Measurements from ENCODE around the gene SCAF11. TPM values are rescaled to one million over a fixed set of nuclear protein-coding genes. Genes with fewer than 3 reads are reported as not detected.

The SCAF11 gene
- total RNA-seq, 1 donor from 2014 or later = 107 TPM

GRCh38 chr12:45962553-45963325 lies 27.6 kb downstream of the SCAF11 start:
- Mint-ChIP-seq H3K4me1 (ENCODE audit: unreplicated experiment) (peaks cover 7% of the 10 kb centered on the region), H3K36me3 (peaks cover 40% of the 10 kb centered on the region), H3K9me3 (peaks cover 5% of the 10 kb centered on the region), H3K4me3 (no peak overlapping the region), H3K27ac (no peak overlapping the region), H3K27me3 (no peaks in the 10 kb centered on the region)
- no peak for DNase-seq (ENCODE audit: extremely low spot score, unreplicated experiment)
- TF ChIP-seq CTCF (conservative IDR thresholded peaks at IDR 0.05) = no peak

GRCh38 chr12:45959728-45960127 lies 30.6 kb downstream of the SCAF11 start:
- Mint-ChIP-seq H3K36me3 (peaks cover 41% of the 10 kb centered on the region), H3K27ac (no peak overlapping the region), H3K4me1 (ENCODE audit: unreplicated experiment) (no peaks in the 10 kb centered on the region), H3K27me3 (no peaks in the 10 kb centered on the region), H3K4me3 (no peak overlapping the region), H3K9me3 (peaks cover 5% of the 10 kb centered on the region)
- no peak for DNase-seq (ENCODE audit: extremely low spot score, unreplicated experiment)
- no peak for TF ChIP-seq CTCF (conservative IDR thresholded peaks at IDR 0.05)

GRCh38 chr12:45959025-45959424 lies 31.3 kb downstream of the SCAF11 start:
- no peaks in the 10 kb centered on the region for H3K27me3 Mint-ChIP-seq
- no peak overlapping the region for H3K27ac Mint-ChIP-seq

GRCh38 chr12:45948546-45948945 lies 41.8 kb downstream of the SCAF11 start:
- Mint-ChIP-seq H3K4me1 (ENCODE audit: unreplicated experiment) (peaks cover 4% of the 10 kb centered on the region), H3K9me3 (no peaks in the 10 kb centered on the region), H3K36me3 (peaks cover 24% of the 10 kb centered on the region), H3K4me3 (no peak overlapping the region), H3K27me3 (no peaks in the 10 kb centered on the region), H3K27ac (no peak overlapping the region)
- no peak for DNase-seq (ENCODE audit: extremely low spot score, unreplicated experiment)
- TF ChIP-seq CTCF (conservative IDR thresholded peaks at IDR 0.05) = no peak

More at GRCh38 chr12:45959025-45959424, 31.3 kb downstream of the SCAF11 start:
- Mint-ChIP-seq H3K4me3 (no peak overlapping the region), H3K9me3 (peaks cover 5% of the 10 kb centered on the region), H3K36me3 (peaks cover 36% of the 10 kb centered on the region), H3K4me1 (ENCODE audit: unreplicated experiment) (no peaks in the 10 kb centered on the region)
- no peak for DNase-seq (ENCODE audit: extremely low spot score, unreplicated experiment)
- no peak for TF ChIP-seq CTCF (conservative IDR thresholded peaks at IDR 0.05)

GRCh38 chr12:45946435-45946834 lies 43.9 kb downstream of the SCAF11 start:
- Mint-ChIP-seq H3K27me3 (no peaks in the 10 kb centered on the region), H3K4me3 (no peak overlapping the region), H3K4me1 (ENCODE audit: unreplicated experiment) (peaks cover 4% of the 10 kb centered on the region), H3K9me3 (no peaks in the 10 kb centered on the region), H3K36me3 (peaks cover 38% of the 10 kb centered on the region), H3K27ac (no peak overlapping the region)
- TF ChIP-seq CTCF (conservative IDR thresholded peaks at IDR 0.05) = no peak
- DNase-seq (ENCODE audit: extremely low spot score, unreplicated experiment) = no peak
